K562 (cell line): ENCODE data around the gene SLC7A1. TPM values are rescaled to one million over a fixed set of nuclear protein-coding genes. Genes with fewer than 3 reads are reported as not detected.

ENCODE experiments used
- ATAC-seq: fragments of 200-7000 bp; cut with Tn5 transposase; 3 replicates; pipeline ENCODE4 v1.9.1; 2020; ENCODE audit warnings: moderate library complexity
- BruUV-seq: library from RNA; stranded (reverse); fragments of 400-500 nt; replicated peaks from 2 replicates; lab custom pipeline; 2021; lab: Mats Ljungman, UMichigan
- CTCF ChIA-PET: fragments of 300-600 bp; formaldehyde crosslinking; extraction: SDS; loops from one replicate; lab custom pipeline; 2021; ENCODE audit warnings: low intra/inter-chr PET ratio; lab: Yijun Ruan, JAX
- POLR2A ChIA-PET: fragments of 300-600, 350-650 bp; sonication (Branson Sonifier 250); formaldehyde crosslinking; extraction: SDS; loops from one replicate; lab custom pipeline; 2021; ENCODE audit warnings: antibody characterized with exemption, inconsistent platforms; lab: Yijun Ruan, JAX
- DNase-seq, 4 experiments: peaks; one replicate each; pipeline versions ENCODE4 v3.0.0 to v3.0.0-alpha.2; 2011 to 2018; ENCODE audit warnings: low spot score in 3 of 4, mixed read lengths in 3 of 4; ENCODE audit errors: extremely low read depth in 1 of 4
- FAIRE-seq: peaks from 2 replicates; lab custom pipeline; 2011; peaks lifted over from hg19 to GRCh38; lab: Jason Lieb, UNC
- H2AFZ ChIP-seq: 2 replicates; pipeline ENCODE4 v1.6.0; 2011; ENCODE audit warnings: low read depth, low read length, control low read depth, inconsistent platforms
- H3K27ac ChIP-seq: fragments of 200-600 bp; 3 replicates; pipeline ENCODE4 v1.8.0; 2011; ENCODE audit warnings: low read depth, mild to moderate bottlenecking, control low read depth, inconsistent platforms, low read length, moderate library complexity, mixed read lengths; ENCODE audit errors: extremely low read depth
- H3K27me3 ChIP-seq, 2 experiments: fragments of 300-600 bp in 1 of 2; 2 replicates in 1 of 2; 3 replicates in 1 of 2; pipeline versions ENCODE4 v1.6.0 to v1.8.0; 2011; ENCODE audit warnings: inconsistent platforms in 2 of 2, low read length in 2 of 2, mild to moderate bottlenecking in 1 of 2, mixed read lengths in 1 of 2, moderate library complexity in 1 of 2; ENCODE audit not compliant: control insufficient read depth in 2 of 2, insufficient read depth in 2 of 2
- H3K36me3 ChIP-seq: fragments of 300-600 bp; 3 replicates; pipeline ENCODE4 v1.8.0; 2011; ENCODE audit warnings: mild to moderate bottlenecking, low read length, inconsistent platforms; ENCODE audit not compliant: control insufficient read depth, insufficient read depth
- H3K4me1 ChIP-seq, 2 experiments: fragments of 200-600 bp in 1 of 2; replicated peaks in 1 of 2; 2 replicates in 1 of 2; 3 replicates in 1 of 2; pipeline versions ENCODE4 v1.5.1 to v1.8.0; 2011; ENCODE audit warnings: inconsistent platforms in 2 of 2, low read length in 2 of 2, mild to moderate bottlenecking in 1 of 2, mixed read lengths in 1 of 2, moderate library complexity in 1 of 2; ENCODE audit not compliant: control insufficient read depth in 2 of 2, insufficient read depth in 2 of 2
- H3K4me2 ChIP-seq: 2 replicates; pipeline ENCODE4 v1.6.1; 2011; ENCODE audit warnings: low read length, control low read depth, inconsistent platforms, mixed read lengths; ENCODE audit not compliant: insufficient read depth
- H3K4me3 ChIP-seq: fragments of 200-600 bp; sonication (generic), shearing (Covaris generic); 2 replicates; pipeline ENCODE4 v1.5.1; 2016; ENCODE audit warnings: control low read depth, inconsistent platforms
- H3K79me2 ChIP-seq: fragments of 200-600 bp; 3 replicates; pipeline ENCODE4 v1.8.0; 2011; ENCODE audit warnings: low read length, inconsistent platforms; ENCODE audit not compliant: control insufficient read depth, insufficient read depth
- H3K9ac ChIP-seq, 2 experiments: 2 replicates each; pipeline versions ENCODE4 v1.6.0 to v1.6.1; 2011; ENCODE audit warnings: low read depth in 2 of 2, low read length in 2 of 2, control low read depth in 1 of 2, inconsistent platforms in 1 of 2, mild to moderate bottlenecking in 1 of 2, mixed read lengths in 1 of 2; ENCODE audit not compliant: insufficient read depth in 1 of 2
- H3K9me1 ChIP-seq: one replicate; pipeline ENCODE4 v1.6.0; 2011; ENCODE audit warnings: inconsistent platforms, mild to moderate bottlenecking, low read length, moderate library complexity; ENCODE audit not compliant: control insufficient read depth, insufficient read depth
- H3K9me3 ChIP-seq: replicated peaks from 2 replicates; pipeline ENCODE4 v1.5.1; 2011; ENCODE audit warnings: low read depth, low read length, inconsistent platforms; ENCODE audit not compliant: control insufficient read depth, insufficient read depth
- H4K20me1 ChIP-seq: replicated peaks from 2 replicates; pipeline ENCODE4 v1.6.1; 2011; ENCODE audit warnings: low read length, inconsistent platforms, mixed read lengths; ENCODE audit not compliant: control insufficient read depth, insufficient read depth
- CBFA2T3 ChIP-seq: fragments of 450-650 bp; IDR thresholded peaks from 2 replicates; pipeline ENCODE4 v1.6.1; 2017
- CREM ChIP-seq: IDR thresholded peaks from 2 replicates; pipeline ENCODE4 v1.6.1; 2014; ENCODE audit warnings: antibody characterized with exemption, low read depth
- ELK1 ChIP-seq: sonication (generic); formaldehyde crosslinking; IDR thresholded peaks from 2 replicates; pipeline ENCODE4 v1.8.1; 2022; ENCODE audit warnings: missing genetic modification reagents
- HMG20B ChIP-seq: fragments of 250-450 bp; sonication (Bioruptor Pico); IDR thresholded peaks from 2 replicates; pipeline ENCODE4 v1.5.0; 2021; ENCODE audit warnings: mild to moderate bottlenecking
- KHSRP ChIP-seq: fragments of 450-650 bp; IDR thresholded peaks from 2 replicates; pipeline ENCODE4 v1.6.1; 2017
- PHF20 ChIP-seq: fragments of 450-650 bp; IDR thresholded peaks from 2 replicates; pipeline ENCODE4 v1.6.1; 2018; ENCODE audit not compliant: partially characterized antibody
- POLR2H ChIP-seq: IDR thresholded peaks from 2 replicates; pipeline ENCODE4 v1.6.1; 2016; ENCODE audit warnings: missing genetic modification characterization, low read depth, mild to moderate bottlenecking, control low read depth, missing compliant biosample characterization, moderate library complexity
- POLR3G ChIP-seq: IDR thresholded peaks from 2 replicates; pipeline ENCODE4 v1.6.1; 2011; ENCODE audit not compliant: insufficient read length, insufficient replicate concordance; ENCODE audit errors: extremely low read depth
- RBM14 ChIP-seq: fragments of 200-400 bp; formaldehyde crosslinking; IDR thresholded peaks from 2 replicates; pipeline ENCODE4 v1.6.1; 2018; ENCODE audit warnings: low read depth, mild to moderate bottlenecking, low read length, moderate library complexity, borderline replicate concordance; ENCODE audit not compliant: insufficient read depth
- SMARCE1 ChIP-seq: fragments of 450-650 bp; IDR thresholded peaks from 2 replicates; pipeline ENCODE4 v1.7.1; 2016; ENCODE audit warnings: mild to moderate bottlenecking
- STAT5A ChIP-seq: IDR thresholded peaks from 2 replicates; pipeline ENCODE4 v1.6.1; 2012; ENCODE audit warnings: low read length, inconsistent platforms, borderline replicate concordance
- ZBTB1 ChIP-seq: sonication (generic); formaldehyde crosslinking; IDR thresholded peaks from 2 replicates; pipeline ENCODE4 v1.8.1; 2023; ENCODE audit warnings: missing genetic modification reagents, low read depth, mild to moderate bottlenecking, borderline replicate concordance
- ZBTB17 ChIP-seq: fragments of 450-650 bp; formaldehyde crosslinking; IDR thresholded peaks from 2 replicates; pipeline ENCODE4 v1.4.0; 2020; ENCODE audit warnings: mild to moderate bottlenecking
- ZBTB7A ChIP-seq: IDR thresholded peaks from 2 replicates; pipeline ENCODE4 v1.6.1; 2011; ENCODE audit warnings: low read depth, mild to moderate bottlenecking, low read length, moderate library complexity, borderline replicate concordance; ENCODE audit not compliant: control insufficient read depth
- ZKSCAN3 ChIP-seq: fragments of 250-450 bp; sonication (Bioruptor Pico); IDR thresholded peaks from 2 replicates; pipeline ENCODE4 v1.4.0; 2020
- ZNF445 ChIP-seq: fragments of 250-450 bp; sonication (Bioruptor Pico); IDR thresholded peaks from 2 replicates; pipeline ENCODE4 v1.4.0; 2020; ENCODE audit warnings: low read depth, mild to moderate bottlenecking, moderate library complexity
- ZNF583 ChIP-seq: fragments of 250-450 bp; sonication (Bioruptor Pico); IDR thresholded peaks from 2 replicates; pipeline ENCODE4 v1.4.0; 2020
- ZNF778 ChIP-seq: fragments of 450-650 bp; formaldehyde crosslinking; IDR thresholded peaks from 2 replicates; pipeline ENCODE4 v1.4.0; 2020; ENCODE audit warnings: mild to moderate bottlenecking, moderate library complexity
- WGBS: fragments of 100-300 bp; shearing (Covaris generic); methylation state at CpG from one replicate; pipeline ENCODE4 v1.1.6; 2016; ENCODE audit warnings: low coverage, mixed read lengths; ENCODE audit not compliant: insufficient coverage; ENCODE audit errors: missing lambda C conversion rate; 5-methylcytosine and 5-hydroxymethylcytosine counted together
- in situ Hi-C: fragments of 300-500 bp; cut with MboI; formaldehyde crosslinking; loops from 4 replicates; pipeline ENCODE4 v1.15.0; 2018; ENCODE audit warnings: inconsistent platforms, mixed read lengths
- intact Hi-C: fragments of 100-400 bp; cut with micrococcal nuclease; formaldehyde crosslinking; loops from 2 replicates; pipeline ENCODE4 v1.14.2; 2022
- polyA plus RNA-seq, 8 experiments: library from polyadenylated mRNA; depleted of rRNA in 4 of 8; stranded (reverse) in 5 of 8; unstranded in 3 of 8; fragments of >200 nt; fragmentation: Nextera tagmentation in 2 of 8; fragmentation: Illumina TruSeq in 1 of 8; extraction: Ambion mirVana in 2 of 8; extraction: Trizol in 1 of 8; gene quantifications; 2 replicates each; pipeline versions ENCODE4 v1.2.1 to v1.2.3, GENCODE V29; 2011 to 2014; ENCODE audit warnings: inconsistent platforms in 1 of 8, missing spikeins in 1 of 8
- total RNA-seq, 7 experiments: library from RNA; depleted of rRNA in 6 of 7; stranded (reverse); fragments of >200 nt in 6 of 7; fragmentation: Illumina TruSeq in 2 of 7; extraction: Trizol in 2 of 7; gene quantifications; 2 replicates each; pipeline versions ENCODE4 v1.2.1 to v1.2.3, GENCODE V29; 2011 to 2021; ENCODE audit warnings: low replicate concordance in 1 of 7
- TF ChIP-seq, protein P1 (sequence below): fragments of 450-650 bp; IDR thresholded peaks from 2 replicates; pipeline ENCODE4 v1.6.1; 2016; ENCODE audit warnings: antibody characterized with exemption
- TF ChIP-seq, protein P2 (sequence below), 3 experiments: IDR thresholded peaks in 2 of 3; conservative IDR thresholded peaks in 1 of 3; 2 replicates each; pipeline ENCODE4 v1.5.1; 2011 to 2012; ENCODE audit warnings: low read length in 3 of 3, mild to moderate bottlenecking in 3 of 3, control low read depth in 2 of 3, improper control_type of control experiment in 1 of 3, inconsistent platforms in 1 of 3, low read depth in 1 of 3, mixed read lengths in 1 of 3, moderate library complexity in 1 of 3; ENCODE audit not compliant: insufficient read depth in 2 of 3

SLC7A1 gene
- total and polyA plus RNA-seq, 9 of the 15 experiments (the other 6 are each of a cell fraction or from before 2014, with no cell fraction given) = 3.3 to 69.7 (median 10.8) TPM

GRCh38 chr13:29582171-29582570 is 13.3 kb downstream of the SLC7A1 start (continued):
- TF ChIP-seq ELK1 (CRISPR knock-in tag) = no peak
- TF ChIP-seq CBFA2T3 = peak; percentile 50

DNA sequence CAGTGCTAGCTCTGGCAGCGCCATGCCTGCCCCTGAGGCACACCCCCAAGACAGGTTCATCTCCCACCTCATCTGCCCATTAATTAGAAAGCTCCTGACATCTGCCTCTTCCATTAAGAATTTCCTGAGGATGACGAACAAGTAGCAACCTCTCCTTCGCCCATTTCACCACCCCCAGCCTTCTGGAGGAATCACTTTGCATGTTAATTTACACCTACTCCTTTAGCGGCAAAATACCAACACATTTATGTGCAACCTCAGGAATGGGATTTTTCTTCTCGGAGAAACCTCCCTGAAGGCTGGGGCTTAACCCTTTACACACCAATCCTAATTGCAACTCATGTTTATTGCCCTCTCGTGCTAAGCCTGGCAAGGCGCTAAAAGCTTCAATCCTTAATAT is 13.8 kb downstream of the SLC7A1 start:
- Histone ChIP-seq H3K27me3 (no peaks in the 10 kb centered on the region), H3K4me1 (peaks cover 34 to 38% of the 10 kb centered on the region in 2 experiments; a peak in 4 of 5 replicates), H3K9me1 (peaks cover 12% of the 10 kb centered on the region), H2AFZ (no peak overlapping the region), H3K36me3 (0 out of 3 replicates have a peak, but pooled peaks cover 3% of the 10 kb centered on the region), H3K4me2 (no peak overlapping the region), H3K27ac (no peak overlapping the region), H3K9me3 (no peaks in the 10 kb centered on the region), H4K20me1 (peaks cover 75% of the 10 kb centered on the region), H3K4me3 (no peak overlapping the region), H3K79me2 (peaks cover 98% of the 10 kb centered on the region), H3K9ac (no peak overlapping the region)
- POLR2A ChIA-PET = interaction anchor here (0.9 to 1.4 kb wide), 2 partner anchors 11 to 14 kb away, joined by 3 to 5 read pairs; no protein-coding TSS in a partner anchor
- no TSS peak for BruUV-seq
- CTCF ChIA-PET = no interaction called here
- TF ChIP-seq ZBTB17 (CRISPR knock-in tag) (no peak), SMARCE1 (no peak), ZNF445 (CRISPR knock-in tag) (no peak), ZBTB1 (CRISPR knock-in tag) (no peak), STAT5A (no peak), CREM (no peak), ZKSCAN3 (CRISPR knock-in tag) (no peak), POLR2H (tag) (no peak), ZNF778 (no peak), ZBTB7A (no peak), POLR3G (no peak), HMG20B (no peak), RBM14 (no peak), KHSRP (no peak), ZNF583 (CRISPR knock-in tag) (no peak), PHF20 (no peak)
- TF ChIP-seq, protein P1, sequence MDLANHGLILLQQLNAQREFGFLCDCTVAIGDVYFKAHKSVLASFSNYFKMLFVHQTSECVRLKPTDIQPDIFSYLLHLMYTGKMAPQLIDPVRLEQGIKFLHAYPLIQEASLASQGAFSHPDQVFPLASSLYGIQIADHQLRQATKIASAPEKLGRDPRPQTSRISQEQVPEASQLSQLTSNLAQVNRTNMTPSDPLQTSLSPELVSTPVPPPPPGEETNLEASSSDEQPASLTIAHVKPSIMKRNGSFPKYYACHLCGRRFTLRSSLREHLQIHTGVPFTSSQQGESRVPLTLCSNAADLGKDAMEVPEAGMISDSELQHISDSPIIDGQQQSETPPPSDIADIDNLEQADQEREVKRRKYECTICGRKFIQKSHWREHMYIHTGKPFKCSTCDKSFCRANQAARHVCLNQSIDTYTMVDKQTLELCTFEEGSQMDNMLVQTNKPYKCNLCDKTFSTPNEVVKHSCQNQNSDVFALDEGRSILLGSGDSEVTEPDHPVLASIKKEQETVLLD = no peak
- TF ChIP-seq, protein P2, sequence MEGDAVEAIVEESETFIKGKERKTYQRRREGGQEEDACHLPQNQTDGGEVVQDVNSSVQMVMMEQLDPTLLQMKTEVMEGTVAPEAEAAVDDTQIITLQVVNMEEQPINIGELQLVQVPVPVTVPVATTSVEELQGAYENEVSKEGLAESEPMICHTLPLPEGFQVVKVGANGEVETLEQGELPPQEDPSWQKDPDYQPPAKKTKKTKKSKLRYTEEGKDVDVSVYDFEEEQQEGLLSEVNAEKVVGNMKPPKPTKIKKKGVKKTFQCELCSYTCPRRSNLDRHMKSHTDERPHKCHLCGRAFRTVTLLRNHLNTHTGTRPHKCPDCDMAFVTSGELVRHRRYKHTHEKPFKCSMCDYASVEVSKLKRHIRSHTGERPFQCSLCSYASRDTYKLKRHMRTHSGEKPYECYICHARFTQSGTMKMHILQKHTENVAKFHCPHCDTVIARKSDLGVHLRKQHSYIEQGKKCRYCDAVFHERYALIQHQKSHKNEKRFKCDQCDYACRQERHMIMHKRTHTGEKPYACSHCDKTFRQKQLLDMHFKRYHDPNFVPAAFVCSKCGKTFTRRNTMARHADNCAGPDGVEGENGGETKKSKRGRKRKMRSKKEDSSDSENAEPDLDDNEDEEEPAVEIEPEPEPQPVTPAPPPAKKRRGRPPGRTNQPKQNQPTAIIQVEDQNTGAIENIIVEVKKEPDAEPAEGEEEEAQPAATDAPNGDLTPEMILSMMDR (IDR thresholded peaks at IDR 0.05 in 2 of 3, conservative IDR thresholded peaks at IDR 0.05 in 1 of 3; ENCODE audit: insufficient read depth in 2 of 3, low read depth in 1 of 3, low read length in 3 of 3) = no peak
- no peak for FAIRE-seq
- in situ Hi-C loops = no loop called here
- intact Hi-C loops = no loop called here
- no peak for DNase-seq
- 72% methylated on average over 5 of the region's 7 CpGs for WGBS
- ATAC-seq = no peak
